ENCODE measurements around the gene PLXNA2. TPM values are rescaled to one million over a fixed set of nuclear protein-coding genes. Genes with fewer than 3 reads are reported as not detected.

PLXNA2 gene
- polyA plus RNA-seq, 1 of the 3 experiments (the other 2 are of a cell fraction): 8.5 TPM

DNA sequence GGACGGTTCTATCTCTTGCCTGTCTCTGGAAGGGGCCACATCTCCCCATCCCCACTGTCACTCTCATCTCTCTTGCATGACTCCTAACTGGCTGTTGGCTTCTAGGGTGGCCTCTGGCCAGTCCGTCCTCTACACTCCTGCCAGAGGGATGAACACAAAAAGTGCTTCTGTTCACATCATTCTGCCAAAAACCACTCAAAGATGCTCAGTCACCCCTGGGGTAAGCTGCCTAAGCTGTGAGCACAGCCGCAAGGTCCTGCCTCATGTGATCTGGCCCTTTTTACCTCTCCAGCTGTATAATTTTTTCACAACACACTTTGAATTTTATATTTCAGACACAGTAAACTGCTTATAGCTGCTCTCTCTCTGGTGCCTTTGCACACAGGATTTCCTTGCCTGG, 235.7 kb downstream of the PLXNA2 start:
- CTCF ChIA-PET: interaction anchor here (0.9 to 5.2 kb wide), 4 partner anchors 11 to 90 kb away, joined by 3 to 36 read pairs (median 16); no protein-coding TSS in a partner anchor
- H3K27ac ChIP-seq (ENCODE audit: low read depth in 2 of 2, low read length in 1 of 2): peak overlapping the region; percentile 53 to 97
- TF ChIP-seq EZH2phosphoT487 (IDR thresholded peaks at IDR 0.05; ENCODE audit: borderline replicate concordance, low read depth): no peak
- no peak for TF ChIP-seq POLR2AphosphoS5 (IDR thresholded peaks at IDR 0.05; ENCODE audit: low read depth, low read length)
- no peak for TF ChIP-seq FOXM1 (IDR thresholded peaks at IDR 0.05; ENCODE audit: low read depth)
- TF ChIP-seq GATA2 (CRISPR knock-in tag; IDR thresholded peaks at IDR 0.05): no peak
- TF ChIP-seq ELF1 (IDR thresholded peaks at IDR 0.05): no peak
- TF ChIP-seq, protein P1, sequence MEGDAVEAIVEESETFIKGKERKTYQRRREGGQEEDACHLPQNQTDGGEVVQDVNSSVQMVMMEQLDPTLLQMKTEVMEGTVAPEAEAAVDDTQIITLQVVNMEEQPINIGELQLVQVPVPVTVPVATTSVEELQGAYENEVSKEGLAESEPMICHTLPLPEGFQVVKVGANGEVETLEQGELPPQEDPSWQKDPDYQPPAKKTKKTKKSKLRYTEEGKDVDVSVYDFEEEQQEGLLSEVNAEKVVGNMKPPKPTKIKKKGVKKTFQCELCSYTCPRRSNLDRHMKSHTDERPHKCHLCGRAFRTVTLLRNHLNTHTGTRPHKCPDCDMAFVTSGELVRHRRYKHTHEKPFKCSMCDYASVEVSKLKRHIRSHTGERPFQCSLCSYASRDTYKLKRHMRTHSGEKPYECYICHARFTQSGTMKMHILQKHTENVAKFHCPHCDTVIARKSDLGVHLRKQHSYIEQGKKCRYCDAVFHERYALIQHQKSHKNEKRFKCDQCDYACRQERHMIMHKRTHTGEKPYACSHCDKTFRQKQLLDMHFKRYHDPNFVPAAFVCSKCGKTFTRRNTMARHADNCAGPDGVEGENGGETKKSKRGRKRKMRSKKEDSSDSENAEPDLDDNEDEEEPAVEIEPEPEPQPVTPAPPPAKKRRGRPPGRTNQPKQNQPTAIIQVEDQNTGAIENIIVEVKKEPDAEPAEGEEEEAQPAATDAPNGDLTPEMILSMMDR (IDR thresholded peaks at IDR 0.05): no peak
- TF ChIP-seq, protein P2, sequence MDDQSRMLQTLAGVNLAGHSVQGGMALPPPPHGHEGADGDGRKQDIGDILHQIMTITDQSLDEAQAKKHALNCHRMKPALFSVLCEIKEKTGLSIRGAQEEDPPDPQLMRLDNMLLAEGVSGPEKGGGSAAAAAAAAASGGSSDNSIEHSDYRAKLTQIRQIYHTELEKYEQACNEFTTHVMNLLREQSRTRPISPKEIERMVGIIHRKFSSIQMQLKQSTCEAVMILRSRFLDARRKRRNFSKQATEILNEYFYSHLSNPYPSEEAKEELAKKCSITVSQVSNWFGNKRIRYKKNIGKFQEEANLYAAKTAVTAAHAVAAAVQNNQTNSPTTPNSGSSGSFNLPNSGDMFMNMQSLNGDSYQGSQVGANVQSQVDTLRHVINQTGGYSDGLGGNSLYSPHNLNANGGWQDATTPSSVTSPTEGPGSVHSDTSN (IDR thresholded peaks at IDR 0.05): no peak
- TF ChIP-seq MEF2A (IDR thresholded peaks at IDR 0.05; ENCODE audit: borderline replicate concordance, low read depth): no peak
- TF ChIP-seq YY1 (IDR thresholded peaks at IDR 0.05; ENCODE audit: low read depth): no peak
- TF ChIP-seq, protein P3, sequence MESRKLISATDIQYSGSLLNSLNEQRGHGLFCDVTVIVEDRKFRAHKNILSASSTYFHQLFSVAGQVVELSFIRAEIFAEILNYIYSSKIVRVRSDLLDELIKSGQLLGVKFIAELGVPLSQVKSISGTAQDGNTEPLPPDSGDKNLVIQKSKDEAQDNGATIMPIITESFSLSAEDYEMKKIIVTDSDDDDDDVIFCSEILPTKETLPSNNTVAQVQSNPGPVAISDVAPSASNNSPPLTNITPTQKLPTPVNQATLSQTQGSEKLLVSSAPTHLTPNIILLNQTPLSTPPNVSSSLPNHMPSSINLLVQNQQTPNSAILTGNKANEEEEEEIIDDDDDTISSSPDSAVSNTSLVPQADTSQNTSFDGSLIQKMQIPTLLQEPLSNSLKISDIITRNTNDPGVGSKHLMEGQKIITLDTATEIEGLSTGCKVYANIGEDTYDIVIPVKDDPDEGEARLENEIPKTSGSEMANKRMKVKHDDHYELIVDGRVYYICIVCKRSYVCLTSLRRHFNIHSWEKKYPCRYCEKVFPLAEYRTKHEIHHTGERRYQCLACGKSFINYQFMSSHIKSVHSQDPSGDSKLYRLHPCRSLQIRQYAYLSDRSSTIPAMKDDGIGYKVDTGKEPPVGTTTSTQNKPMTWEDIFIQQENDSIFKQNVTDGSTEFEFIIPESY (IDR thresholded peaks at IDR 0.05; ENCODE audit: borderline replicate concordance, low read depth): no peak
- TF ChIP-seq, protein P4, sequence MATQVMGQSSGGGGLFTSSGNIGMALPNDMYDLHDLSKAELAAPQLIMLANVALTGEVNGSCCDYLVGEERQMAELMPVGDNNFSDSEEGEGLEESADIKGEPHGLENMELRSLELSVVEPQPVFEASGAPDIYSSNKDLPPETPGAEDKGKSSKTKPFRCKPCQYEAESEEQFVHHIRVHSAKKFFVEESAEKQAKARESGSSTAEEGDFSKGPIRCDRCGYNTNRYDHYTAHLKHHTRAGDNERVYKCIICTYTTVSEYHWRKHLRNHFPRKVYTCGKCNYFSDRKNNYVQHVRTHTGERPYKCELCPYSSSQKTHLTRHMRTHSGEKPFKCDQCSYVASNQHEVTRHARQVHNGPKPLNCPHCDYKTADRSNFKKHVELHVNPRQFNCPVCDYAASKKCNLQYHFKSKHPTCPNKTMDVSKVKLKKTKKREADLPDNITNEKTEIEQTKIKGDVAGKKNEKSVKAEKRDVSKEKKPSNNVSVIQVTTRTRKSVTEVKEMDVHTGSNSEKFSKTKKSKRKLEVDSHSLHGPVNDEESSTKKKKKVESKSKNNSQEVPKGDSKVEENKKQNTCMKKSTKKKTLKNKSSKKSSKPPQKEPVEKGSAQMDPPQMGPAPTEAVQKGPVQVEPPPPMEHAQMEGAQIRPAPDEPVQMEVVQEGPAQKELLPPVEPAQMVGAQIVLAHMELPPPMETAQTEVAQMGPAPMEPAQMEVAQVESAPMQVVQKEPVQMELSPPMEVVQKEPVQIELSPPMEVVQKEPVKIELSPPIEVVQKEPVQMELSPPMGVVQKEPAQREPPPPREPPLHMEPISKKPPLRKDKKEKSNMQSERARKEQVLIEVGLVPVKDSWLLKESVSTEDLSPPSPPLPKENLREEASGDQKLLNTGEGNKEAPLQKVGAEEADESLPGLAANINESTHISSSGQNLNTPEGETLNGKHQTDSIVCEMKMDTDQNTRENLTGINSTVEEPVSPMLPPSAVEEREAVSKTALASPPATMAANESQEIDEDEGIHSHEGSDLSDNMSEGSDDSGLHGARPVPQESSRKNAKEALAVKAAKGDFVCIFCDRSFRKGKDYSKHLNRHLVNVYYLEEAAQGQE (IDR thresholded peaks at IDR 0.05; ENCODE audit: low read depth, low read length): no peak
- TF ChIP-seq RAD21 (IDR thresholded peaks at IDR 0.05; ENCODE audit: low read length): no peak

More for the DNA sequence above, 235.7 kb downstream of the PLXNA2 start:
- POLR2A ChIA-PET: no interaction called here
- Histone ChIP-seq H3K36me3 (replicated peaks in 1 of 2; ENCODE audit: control insufficient read depth in 1 of 2, insufficient read depth in 2 of 2, low read length in 1 of 2) (no peaks in the 10 kb centered on the region), H3K9me2 (no peaks in the 10 kb centered on the region), H3K4me1 (ENCODE audit: control insufficient read depth in 1 of 2, insufficient read depth in 2 of 2, low read depth in 1 of 2, low read length in 1 of 2) (peaks cover 17 to 24% of the 10 kb centered on the region in 2 experiments), H2AFZ (ENCODE audit: low read depth) (no peak overlapping the region), H3F3A (replicated peaks; ENCODE audit: insufficient read depth) (peaks cover 37% of the 10 kb centered on the region), H3K9me3 (no peaks in the 10 kb centered on the region), H4K20me1 (ENCODE audit: insufficient read depth) (no peaks in the 10 kb centered on the region), H3K9ac (peak overlapping the region; percentile 35; the same call in 1 of the 2 replicates), H3K4me3 (ENCODE audit: low read depth in 2 of 2, low read length in 1 of 2) (no peak overlapping the region; a peak in 1 of 4 replicates), H3K79me2 (ENCODE audit: insufficient read depth) (no peaks in the 10 kb centered on the region), H3K27me3 (ENCODE audit: insufficient read depth) (no peaks in the 10 kb centered on the region), H3K4me2 (peak overlapping the region; percentile 62)
- no peak for DNase-seq
- 52% methylated on average over 3 of the region's 3 CpGs for WGBS (ENCODE audit: low lambda C conversion rate)

Measured in SK-N-SH (cell line).